Measurements from ENCODE around the gene RNF207. TPM values are rescaled to one million over a fixed set of nuclear protein-coding genes. Genes with fewer than 3 reads are reported as not detected.

The RNF207 gene
- total and polyA plus RNA-seq, 4 donors: 3.3 to 13.7 (median 5.8) TPM

DNA sequence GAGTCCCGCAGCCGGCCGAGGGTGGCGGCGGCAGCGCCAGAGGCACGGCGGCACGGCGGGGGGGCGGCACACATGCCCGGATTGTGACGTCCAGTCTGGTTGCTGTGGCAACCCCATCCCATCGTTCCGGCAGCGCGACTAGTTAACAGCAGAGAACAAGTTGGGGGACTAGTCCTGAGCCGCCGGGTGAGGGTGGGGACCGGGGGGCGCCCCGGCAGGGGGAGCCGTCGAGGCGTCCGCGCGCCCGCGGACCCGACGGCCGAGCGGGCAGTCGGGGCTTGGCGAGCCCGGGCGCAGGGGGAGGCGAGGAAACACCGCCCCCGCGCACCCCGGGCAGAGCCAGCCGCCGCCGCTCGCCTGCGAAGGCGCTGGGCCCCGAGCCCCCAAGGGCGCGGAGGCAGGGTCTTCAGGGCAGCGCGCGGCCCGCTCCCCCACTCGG is 25.6 kb upstream of the RNF207 start, which contains the start of gene CHD5:
Gene CHD5, minus strand, starts transcription at position 54 of the 439 bp plus-strand sequence. CDS start 298 bp downstream, outside the sequence.
- H3K36me3 ChIP-seq (ENCODE audit: control insufficient read depth in 4 of 4, insufficient read depth in 3 of 4, low read depth in 1 of 4, low read length in 3 of 4): peaks cover 0 to 3% (median under 1%) of the 10 kb centered on the region in 4 donors
- H3K4me3 ChIP-seq (ENCODE audit: low read depth in 1 of 3, low read length in 3 of 3): peak within 1 kb of the TSS in 1 of 3 donors; percentile 25
- H3K4me1 ChIP-seq (ENCODE audit: control insufficient read depth in 4 of 4, insufficient read depth in 4 of 4, low read length in 3 of 4): peaks cover 2 to 4% (median 3%) of the 10 kb centered on the region in 4 donors
- 5% methylated on average over 57 of the region's 57 CpGs for WGBS
- DNase-seq (ENCODE audit: low spot score): no peak
- H3K27ac ChIP-seq (ENCODE audit: low read depth in 1 of 2, low read length in 2 of 2): no peak within 1 kb of the TSS
- H3K9me3 ChIP-seq (ENCODE audit: control insufficient read depth in 4 of 4, low read length in 3 of 4): peaks cover 0 to under 1% (median 0%) of the 10 kb centered on the region in 4 donors
- no peak within 1 kb of the TSS for H3K9ac ChIP-seq (ENCODE audit: low read depth in 1 of 2, low read length in 2 of 2)
- H3K27me3 ChIP-seq (ENCODE audit: control insufficient read depth in 4 of 4, insufficient read depth in 4 of 4, low read length in 3 of 4): peaks cover 3 to 13% (median 6%) of the 10 kb centered on the region in 4 donors
- TF ChIP-seq RXRA (IDR thresholded peaks at IDR 0.05): no peak
- no peak for TF ChIP-seq GABPA (IDR thresholded peaks at IDR 0.05 in 1 of 2, conservative IDR thresholded peaks at IDR 0.05 in 1 of 2)
- TF ChIP-seq NR2F2 (IDR thresholded peaks at IDR 0.05): no peak
- TF ChIP-seq, protein P1, sequence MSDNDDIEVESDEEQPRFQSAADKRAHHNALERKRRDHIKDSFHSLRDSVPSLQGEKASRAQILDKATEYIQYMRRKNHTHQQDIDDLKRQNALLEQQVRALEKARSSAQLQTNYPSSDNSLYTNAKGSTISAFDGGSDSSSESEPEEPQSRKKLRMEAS (IDR thresholded peaks at IDR 0.05): no peak

DNA sequence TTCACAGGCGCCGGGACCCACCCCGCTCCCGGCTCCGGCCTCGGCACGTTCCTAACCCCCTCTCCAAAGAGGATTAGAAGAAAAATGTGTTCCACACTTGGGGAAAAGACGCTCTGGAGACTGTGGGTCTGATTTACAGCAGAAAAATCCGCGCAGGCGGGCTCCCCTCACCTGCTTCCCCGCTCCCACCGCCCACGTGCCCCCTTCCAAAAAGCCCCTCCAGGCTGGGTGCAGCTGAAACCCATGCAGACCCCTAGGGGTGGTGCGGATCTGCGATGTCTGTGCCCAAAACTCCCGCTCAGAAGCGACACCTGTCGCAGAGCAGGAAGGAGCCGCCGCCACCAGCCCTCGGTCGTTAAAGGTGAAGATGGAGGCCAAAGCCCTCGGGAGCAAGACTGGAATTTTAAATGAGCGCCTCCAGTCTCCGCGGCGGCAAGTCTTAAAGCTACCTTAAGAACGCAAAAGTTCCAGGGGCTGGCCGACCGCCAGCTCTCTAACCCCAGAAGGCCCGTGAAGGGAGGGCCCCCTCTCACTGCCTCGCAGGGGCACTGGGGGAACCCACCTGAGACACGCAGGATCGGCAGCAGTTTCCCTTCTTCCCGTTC is 25.1 kb upstream of the RNF207 start:
- Histone ChIP-seq H3K4me3 (ENCODE audit: low read depth in 1 of 3, low read length in 3 of 3) (no peak overlapping the region), H3K27ac (ENCODE audit: low read depth in 1 of 2, low read length in 2 of 2) (no peak overlapping the region), H3K9ac (ENCODE audit: low read depth in 1 of 2, low read length in 2 of 2) (no peak overlapping the region), H3K4me1 (ENCODE audit: control insufficient read depth in 4 of 4, insufficient read depth in 4 of 4, low read length in 3 of 4) (peaks cover 2 to 4% (median 3%) of the 10 kb centered on the region in 4 donors), H3K9me3 (ENCODE audit: control insufficient read depth in 4 of 4, low read length in 3 of 4) (no peaks in the 10 kb centered on the region), H3K36me3 (ENCODE audit: control insufficient read depth in 4 of 4, insufficient read depth in 3 of 4, low read depth in 1 of 4, low read length in 3 of 4) (peaks cover 0 to 8% (median 4%) of the 10 kb centered on the region in 4 donors), H3K27me3 (ENCODE audit: control insufficient read depth in 4 of 4, insufficient read depth in 4 of 4, low read length in 3 of 4) (peaks cover 3 to 9% (median 6%) of the 10 kb centered on the region in 4 donors)
- no peak for DNase-seq (ENCODE audit: low spot score)
- TF ChIP-seq FOXA1 (IDR thresholded peaks at IDR 0.05): no peak
- no peak for TF ChIP-seq GABPA (IDR thresholded peaks at IDR 0.05 in 1 of 2, conservative IDR thresholded peaks at IDR 0.05 in 1 of 2)
- TF ChIP-seq HNF4G (IDR thresholded peaks at IDR 0.05): no peak
- no peak for TF ChIP-seq TAF1 (conservative IDR thresholded peaks at IDR 0.05)
- no peak for TF ChIP-seq SP1 (IDR thresholded peaks at IDR 0.05)
- 7% methylated on average over 36 of the region's 36 CpGs for WGBS

DNA sequence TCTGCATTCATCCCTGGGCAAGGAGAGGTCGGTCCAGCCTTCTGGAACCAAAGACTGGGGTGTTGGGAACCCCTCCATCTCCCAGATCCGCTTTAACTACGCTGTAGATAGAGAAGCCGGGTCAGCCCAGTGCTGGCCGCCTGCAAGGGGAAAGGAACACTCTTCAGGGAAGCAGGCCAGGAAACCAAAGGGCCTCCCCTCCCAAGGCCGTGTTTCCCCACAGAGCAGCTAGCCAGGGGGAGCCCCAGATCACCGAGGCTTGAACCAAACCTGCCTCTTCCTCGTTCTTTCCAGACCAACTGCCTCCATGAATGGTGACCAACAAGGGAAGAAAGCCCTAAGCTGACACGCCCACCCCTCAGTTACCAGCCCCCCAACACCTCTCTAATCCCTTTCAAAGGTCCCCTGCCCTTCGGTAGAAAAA is 24.6 kb upstream of the RNF207 start:
- Histone ChIP-seq H3K4me1 (ENCODE audit: control insufficient read depth in 4 of 4, insufficient read depth in 4 of 4, low read length in 3 of 4) (peaks cover 2 to 4% (median 3%) of the 10 kb centered on the region in 4 donors), H3K4me3 (ENCODE audit: low read depth in 1 of 3, low read length in 3 of 3) (no peak overlapping the region)
- 17% methylated on average over 10 of the region's 10 CpGs for WGBS

More for the DNA sequence above, 24.6 kb upstream of the RNF207 start:
- Histone ChIP-seq H3K9ac (ENCODE audit: low read depth in 1 of 2, low read length in 2 of 2) (no peak overlapping the region), H3K27ac (ENCODE audit: low read depth in 1 of 2, low read length in 2 of 2) (no peak overlapping the region), H3K9me3 (ENCODE audit: control insufficient read depth in 4 of 4, low read length in 3 of 4) (no peaks in the 10 kb centered on the region), H3K36me3 (ENCODE audit: control insufficient read depth in 4 of 4, insufficient read depth in 3 of 4, low read depth in 1 of 4, low read length in 3 of 4) (peaks cover 0 to 11% (median 7%) of the 10 kb centered on the region in 4 donors), H3K27me3 (ENCODE audit: control insufficient read depth in 4 of 4, insufficient read depth in 4 of 4, low read length in 3 of 4) (peaks cover 3 to 9% (median 6%) of the 10 kb centered on the region in 4 donors)
- TF ChIP-seq HNF4G (IDR thresholded peaks at IDR 0.05) (no peak), EGR1 (IDR thresholded peaks at IDR 0.05; ENCODE audit: low read depth in 2 of 2) (no peak), TAF1 (conservative IDR thresholded peaks at IDR 0.05) (no peak), FOXA1 (IDR thresholded peaks at IDR 0.05) (no peak), RXRA (IDR thresholded peaks at IDR 0.05) (no peak), NR2F2 (IDR thresholded peaks at IDR 0.05) (no peak), RAD21 (IDR thresholded peaks at IDR 0.05) (no peak), HNF4A (conservative IDR thresholded peaks at IDR 0.05) (no peak)
- TF ChIP-seq, protein P2, sequence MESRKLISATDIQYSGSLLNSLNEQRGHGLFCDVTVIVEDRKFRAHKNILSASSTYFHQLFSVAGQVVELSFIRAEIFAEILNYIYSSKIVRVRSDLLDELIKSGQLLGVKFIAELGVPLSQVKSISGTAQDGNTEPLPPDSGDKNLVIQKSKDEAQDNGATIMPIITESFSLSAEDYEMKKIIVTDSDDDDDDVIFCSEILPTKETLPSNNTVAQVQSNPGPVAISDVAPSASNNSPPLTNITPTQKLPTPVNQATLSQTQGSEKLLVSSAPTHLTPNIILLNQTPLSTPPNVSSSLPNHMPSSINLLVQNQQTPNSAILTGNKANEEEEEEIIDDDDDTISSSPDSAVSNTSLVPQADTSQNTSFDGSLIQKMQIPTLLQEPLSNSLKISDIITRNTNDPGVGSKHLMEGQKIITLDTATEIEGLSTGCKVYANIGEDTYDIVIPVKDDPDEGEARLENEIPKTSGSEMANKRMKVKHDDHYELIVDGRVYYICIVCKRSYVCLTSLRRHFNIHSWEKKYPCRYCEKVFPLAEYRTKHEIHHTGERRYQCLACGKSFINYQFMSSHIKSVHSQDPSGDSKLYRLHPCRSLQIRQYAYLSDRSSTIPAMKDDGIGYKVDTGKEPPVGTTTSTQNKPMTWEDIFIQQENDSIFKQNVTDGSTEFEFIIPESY (IDR thresholded peaks at IDR 0.05): no peak
- TF ChIP-seq, protein P3, sequence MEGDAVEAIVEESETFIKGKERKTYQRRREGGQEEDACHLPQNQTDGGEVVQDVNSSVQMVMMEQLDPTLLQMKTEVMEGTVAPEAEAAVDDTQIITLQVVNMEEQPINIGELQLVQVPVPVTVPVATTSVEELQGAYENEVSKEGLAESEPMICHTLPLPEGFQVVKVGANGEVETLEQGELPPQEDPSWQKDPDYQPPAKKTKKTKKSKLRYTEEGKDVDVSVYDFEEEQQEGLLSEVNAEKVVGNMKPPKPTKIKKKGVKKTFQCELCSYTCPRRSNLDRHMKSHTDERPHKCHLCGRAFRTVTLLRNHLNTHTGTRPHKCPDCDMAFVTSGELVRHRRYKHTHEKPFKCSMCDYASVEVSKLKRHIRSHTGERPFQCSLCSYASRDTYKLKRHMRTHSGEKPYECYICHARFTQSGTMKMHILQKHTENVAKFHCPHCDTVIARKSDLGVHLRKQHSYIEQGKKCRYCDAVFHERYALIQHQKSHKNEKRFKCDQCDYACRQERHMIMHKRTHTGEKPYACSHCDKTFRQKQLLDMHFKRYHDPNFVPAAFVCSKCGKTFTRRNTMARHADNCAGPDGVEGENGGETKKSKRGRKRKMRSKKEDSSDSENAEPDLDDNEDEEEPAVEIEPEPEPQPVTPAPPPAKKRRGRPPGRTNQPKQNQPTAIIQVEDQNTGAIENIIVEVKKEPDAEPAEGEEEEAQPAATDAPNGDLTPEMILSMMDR (IDR thresholded peaks at IDR 0.05; ENCODE audit: low read depth, low read length, missing input control): no peak
- TF ChIP-seq, protein P4, sequence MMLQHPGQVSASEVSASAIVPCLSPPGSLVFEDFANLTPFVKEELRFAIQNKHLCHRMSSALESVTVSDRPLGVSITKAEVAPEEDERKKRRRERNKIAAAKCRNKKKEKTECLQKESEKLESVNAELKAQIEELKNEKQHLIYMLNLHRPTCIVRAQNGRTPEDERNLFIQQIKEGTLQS (IDR thresholded peaks at IDR 0.05): no peak
- no peak for DNase-seq (ENCODE audit: low spot score)
